ENCODE data around the gene ECT2L. TPM values are rescaled to one million over a fixed set of nuclear protein-coding genes. Genes with fewer than 3 reads are reported as not detected.

Gene ECT2L
- total and polyA plus RNA-seq, 11 donors = 0.19 to 6.0 (median 1.9) TPM

GRCh38 chr6:138782243-138782642 lies 13.6 kb upstream of the ECT2L start:
- Histone ChIP-seq H3K4me3 (no peak overlapping the region), H3K36me3 (peaks cover 0 to 90% (median 71%) of the 10 kb centered on the region in 9 donors), H3K4me1 (peaks cover 0 to 22% (median 12%) of the 10 kb centered on the region in 12 donors), H3K9me3 (no peaks in the 10 kb centered on the region), H3K27ac (no peak overlapping the region), H3K27me3 (no peaks in the 10 kb centered on the region)
- ATAC-seq = no peak
- TF ChIP-seq, protein P1, sequence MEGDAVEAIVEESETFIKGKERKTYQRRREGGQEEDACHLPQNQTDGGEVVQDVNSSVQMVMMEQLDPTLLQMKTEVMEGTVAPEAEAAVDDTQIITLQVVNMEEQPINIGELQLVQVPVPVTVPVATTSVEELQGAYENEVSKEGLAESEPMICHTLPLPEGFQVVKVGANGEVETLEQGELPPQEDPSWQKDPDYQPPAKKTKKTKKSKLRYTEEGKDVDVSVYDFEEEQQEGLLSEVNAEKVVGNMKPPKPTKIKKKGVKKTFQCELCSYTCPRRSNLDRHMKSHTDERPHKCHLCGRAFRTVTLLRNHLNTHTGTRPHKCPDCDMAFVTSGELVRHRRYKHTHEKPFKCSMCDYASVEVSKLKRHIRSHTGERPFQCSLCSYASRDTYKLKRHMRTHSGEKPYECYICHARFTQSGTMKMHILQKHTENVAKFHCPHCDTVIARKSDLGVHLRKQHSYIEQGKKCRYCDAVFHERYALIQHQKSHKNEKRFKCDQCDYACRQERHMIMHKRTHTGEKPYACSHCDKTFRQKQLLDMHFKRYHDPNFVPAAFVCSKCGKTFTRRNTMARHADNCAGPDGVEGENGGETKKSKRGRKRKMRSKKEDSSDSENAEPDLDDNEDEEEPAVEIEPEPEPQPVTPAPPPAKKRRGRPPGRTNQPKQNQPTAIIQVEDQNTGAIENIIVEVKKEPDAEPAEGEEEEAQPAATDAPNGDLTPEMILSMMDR (IDR thresholded peaks at IDR 0.05) = no peak
- no peak for TF ChIP-seq POLR2A (IDR thresholded peaks at IDR 0.05)
- DNase-seq = no peak
- 83 to 86% (median 85%) methylated on average over 4 of the region's 4 CpGs for WGBS, 4 donors
- intact Hi-C loops (cut with DNase I) = no loop called here

GRCh38 chr6:138785079-138785478 lies 10.8 kb upstream of the ECT2L start:
- Histone ChIP-seq H3K9me3 (no peaks in the 10 kb centered on the region), H3K4me1 (peaks cover 0 to 22% (median 12%) of the 10 kb centered on the region in 12 donors), H3K4me3 (no peak overlapping the region), H3K27ac (peak overlapping the region in 8 of 12 donors; percentile 26 to 60 (median 49)), H3K27me3 (no peaks in the 10 kb centered on the region), H3K36me3 (peaks cover 0 to 92% (median 75%) of the 10 kb centered on the region in 9 donors)
- ATAC-seq = peak in 3 of 4 donors; percentile 24 to 64 (median 60)
- TF ChIP-seq, protein P1 (IDR thresholded peaks at IDR 0.05) = no peak
- no peak for TF ChIP-seq POLR2A (IDR thresholded peaks at IDR 0.05)
- DNase-seq = no peak
- WGBS, 4 donors = 57 to 72% (median 64%) methylated on average over 4 of the region's 4 CpGs
- intact Hi-C loops (cut with DNase I) = no loop called here

DNA sequence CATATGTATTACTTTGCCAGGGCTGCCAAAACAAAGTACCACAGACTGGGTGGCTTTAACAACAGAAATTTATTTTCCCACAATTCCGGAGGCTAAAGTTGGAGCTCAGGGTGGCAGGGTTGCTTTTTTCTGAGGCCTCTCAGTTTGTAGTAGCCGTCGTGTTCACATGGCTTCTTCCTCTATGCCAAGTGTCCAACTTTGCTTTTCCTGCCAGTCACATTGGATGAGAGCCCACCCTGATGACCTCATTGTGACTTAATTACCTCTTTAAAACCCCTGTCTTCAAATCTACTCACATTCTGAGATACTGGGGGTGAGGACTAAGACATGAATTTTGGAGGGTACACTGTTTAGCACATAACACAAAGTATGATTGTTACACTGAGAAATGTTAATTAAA lies 9.9 kb upstream of the ECT2L start:
- ATAC-seq = peak in 3 of 4 donors; percentile 68 to 74 (median 72)
- H3K4me3 ChIP-seq = no peak overlapping the region
- peak in 2 of 5 donors; percentile 39 to 45 for DNase-seq

DNA sequence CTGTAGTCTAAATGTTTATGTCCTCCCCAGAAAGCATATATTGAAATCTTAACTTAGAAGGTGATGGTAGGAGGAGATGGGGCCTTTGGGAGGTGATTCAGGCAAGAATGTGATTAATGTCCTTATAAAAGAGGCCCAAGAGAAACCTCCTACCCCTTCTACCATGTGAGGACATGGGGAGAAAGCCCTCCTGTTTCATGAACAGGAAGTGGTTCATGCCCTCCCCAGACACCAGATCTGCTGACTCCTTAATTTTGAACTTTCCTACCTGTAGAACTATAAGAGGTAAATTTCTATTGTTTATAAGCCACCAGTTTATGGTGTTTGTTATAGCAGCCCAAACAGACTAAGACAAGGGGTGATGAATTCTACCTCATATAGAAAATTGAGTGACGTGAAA lies 8.7 kb upstream of the ECT2L start:
- no peak overlapping the region for H3K4me3 ChIP-seq
- TF ChIP-seq POLR2A (IDR thresholded peaks at IDR 0.05) = no peak
- TF ChIP-seq, protein P1 (IDR thresholded peaks at IDR 0.05) = no peak
- peak overlapping the region in 1 of 12 donors; percentile 58 for H3K27ac ChIP-seq
- intact Hi-C loops (cut with DNase I) = no loop called here
- peaks cover 0 to 22% (median 12%) of the 10 kb centered on the region in 12 donors for H3K4me1 ChIP-seq
- H3K27me3 ChIP-seq = no peaks in the 10 kb centered on the region
- 40 to 96% (median 92%) methylated on average over 1 of the region's 1 CpG for WGBS, 4 donors
- ATAC-seq = no peak
- H3K9me3 ChIP-seq = no peaks in the 10 kb centered on the region
- no peak for DNase-seq
- peaks cover 0 to 94% (median 75%) of the 10 kb centered on the region in 9 donors for H3K36me3 ChIP-seq

More for the DNA sequence above, 9.9 kb upstream of the ECT2L start:
- H3K4me1 ChIP-seq = peaks cover 0 to 22% (median 12%) of the 10 kb centered on the region in 12 donors
- H3K9me3 ChIP-seq = no peaks in the 10 kb centered on the region
- TF ChIP-seq POLR2A (IDR thresholded peaks at IDR 0.05) = no peak
- TF ChIP-seq, protein P1 (IDR thresholded peaks at IDR 0.05) = no peak
- intact Hi-C loops (cut with DNase I) = no loop called here
- H3K36me3 ChIP-seq = peaks cover 0 to 94% (median 75%) of the 10 kb centered on the region in 9 donors
- no peaks in the 10 kb centered on the region for H3K27me3 ChIP-seq
- WGBS, 4 donors = 20 to 39% (median 29%) methylated on average over 3 of the region's 3 CpGs
- H3K27ac ChIP-seq = peak overlapping the region in 10 of 12 donors; percentile 26 to 60 (median 41)

Measured in heart left ventricle (tissue), 16 donors.